ENCODE data around the gene SNAPC1.

Gene SNAPC1

GRCh38 chr14:61812347-61813095, 50.3 kb downstream of the SNAPC1 start, which contains the start of gene SYT16:
SYT16 (plus strand) TSS chr14:61812703.
- POLR2A ChIA-PET = no interaction called here
- CTCF ChIA-PET = interaction anchor here (4.0 kb wide), 1 partner anchor 25 kb away, joined by 16 read pairs; no protein-coding TSS in a partner anchor
- no peak for DNase-seq (ENCODE audit: low read depth, low spot score)
- H3K4me3 ChIP-seq (ENCODE audit: low read depth, low read length) = peak within 1 kb of the TSS; percentile 56
- TF ChIP-seq CTCF (IDR thresholded peaks at IDR 0.05; ENCODE audit: insufficient read depth, low read length, missing control alignments) = no peak

- no peak for TF ChIP-seq CTCF (IDR thresholded peaks at IDR 0.05; ENCODE audit: insufficient read depth, low read length, missing control alignments)
- ChIA-PET POLR2A (no interaction called here), CTCF (interaction anchor here (4.0 kb wide), 1 partner anchor 24 kb away, joined by 16 read pairs; no protein-coding TSS in a partner anchor)
- no peak for DNase-seq (ENCODE audit: low read depth, low spot score)
- H3K4me3 ChIP-seq (ENCODE audit: low read depth, low read length) = peak overlapping the region; percentile 56
Observed at GRCh38 chr14:61813096-61813606, 50.9 kb downstream of the SNAPC1 start.

GRCh38 chr14:61822458-61822857, 60.2 kb downstream of the SNAPC1 start:
- TF ChIP-seq CTCF (IDR thresholded peaks at IDR 0.05; ENCODE audit: insufficient read depth, low read length, missing control alignments) = no peak
- POLR2A ChIA-PET = no interaction called here
- CTCF ChIA-PET = interaction anchor here (2.3 kb wide), 1 partner anchor 14 kb away, joined by 11 read pairs; no protein-coding TSS in a partner anchor
- no peak for DNase-seq (ENCODE audit: low read depth, low spot score)
- H3K4me3 ChIP-seq (ENCODE audit: low read depth, low read length) = no peak overlapping the region

- no peak overlapping the region for H3K4me3 ChIP-seq (ENCODE audit: low read depth, low read length)
- CTCF ChIA-PET = interaction anchor here (0.6 to 1.5 kb wide), 4 partner anchors 371 to 536 kb away, joined by 3 to 10 read pairs (median 4); no protein-coding TSS in a partner anchor
- POLR2A ChIA-PET = no interaction called here
- DNase-seq (ENCODE audit: low read depth, low spot score) = no peak
- TF ChIP-seq CTCF (IDR thresholded peaks at IDR 0.05; ENCODE audit: insufficient read depth, low read length, missing control alignments) = no peak
Observed at GRCh38 chr14:61832783-61833182, 70.6 kb downstream of the SNAPC1 start.

GRCh38 chr14:61836184-61836583, 74.0 kb downstream of the SNAPC1 start:
- DNase-seq (ENCODE audit: low read depth, low spot score) = no peak
- no peak overlapping the region for H3K4me3 ChIP-seq (ENCODE audit: low read depth, low read length)
- CTCF ChIA-PET = interaction anchor here (0.8 to 4.4 kb wide), 27 partner anchors 10 to 551 kb away, joined by 3 to 127 read pairs (median 10); partner anchors contain the start of genes SNAPC1 and SYT16
- POLR2A ChIA-PET = no interaction called here
- TF ChIP-seq CTCF (IDR thresholded peaks at IDR 0.05; ENCODE audit: insufficient read depth, low read length, missing control alignments) = no peak

- H3K4me3 ChIP-seq (ENCODE audit: low read depth, low read length) = no peak overlapping the region
- CTCF ChIA-PET = interaction anchor here (0.7 to 4.4 kb wide), 49 partner anchors 11 to 552 kb away, joined by 3 to 127 read pairs (median 5); partner anchors contain the start of genes SNAPC1 and SYT16
- TF ChIP-seq CTCF (IDR thresholded peaks at IDR 0.05; ENCODE audit: insufficient read depth, low read length, missing control alignments) = no peak
- no peak for DNase-seq (ENCODE audit: low read depth, low spot score)
- POLR2A ChIA-PET = interaction anchor here (0.6 kb wide), 1 partner anchor 384 kb away, joined by 3 read pairs; no protein-coding TSS in a partner anchor
Observed at GRCh38 chr14:61836807-61837206, 74.6 kb downstream of the SNAPC1 start.

Data from AG04449 (cell line).